HepG2 (cell line): ENCODE results near the gene CAMTA2. TPM values are rescaled to one million over a fixed set of nuclear protein-coding genes. Genes with fewer than 3 reads are reported as not detected.

Experiments used
- DMAP1 ChIP-seq: IDR thresholded peaks from 2 replicates; pipeline ENCODE4 v1.6.1; 2016
- FOXM1 ChIP-seq: sonication (generic); formaldehyde crosslinking; IDR thresholded peaks from 2 replicates; pipeline ENCODE4 v1.5.0; 2020; ENCODE audit warnings: missing genetic modification reagents
- GMEB1 ChIP-seq: sonication (generic); formaldehyde crosslinking; IDR thresholded peaks from 2 replicates; pipeline ENCODE4 v1.5.1; 2020; ENCODE audit warnings: missing genetic modification reagents, mild to moderate bottlenecking, borderline replicate concordance
- KMT2B ChIP-seq: IDR thresholded peaks from 2 replicates; pipeline ENCODE4 v1.6.1; 2016; ENCODE audit warnings: missing genetic modification reagents, missing compliant biosample characterization
- PATZ1 ChIP-seq: sonication (generic); formaldehyde crosslinking; IDR thresholded peaks from 2 replicates; pipeline ENCODE4 v1.4.0; 2020; ENCODE audit warnings: missing genetic modification reagents
- RAD51 ChIP-seq: fragments of 450-650 bp; IDR thresholded peaks from 2 replicates; pipeline ENCODE4 v1.6.1; 2016; ENCODE audit warnings: borderline replicate concordance
- RFX1 ChIP-seq: fragments of 450-650 bp; IDR thresholded peaks from 2 replicates; pipeline ENCODE4 v1.6.1; 2017
- SNAI1 ChIP-seq: sonication (generic); formaldehyde crosslinking; IDR thresholded peaks from 2 replicates; pipeline ENCODE4 v1.5.0; 2020; ENCODE audit warnings: mild to moderate bottlenecking, missing genetic modification reagents, borderline replicate concordance
- TAF15 ChIP-seq: fragments of 200-400 bp; formaldehyde crosslinking; IDR thresholded peaks from one replicate; pipeline ENCODE4 v1.6.1; 2018; ENCODE audit warnings: mild to moderate bottlenecking, low read depth, low read length; ENCODE audit not compliant: poor library complexity, severe bottlenecking
- TCF12 ChIP-seq, 2 experiments: fragments of 450-650 bp in 1 of 2; sonication (generic) in 1 of 2; formaldehyde crosslinking in 1 of 2; IDR thresholded peaks; 2 replicates each; pipeline versions ENCODE4 v1.6.1 to v1.8.0; 2017 to 2022; ENCODE audit warnings: antibody characterized with exemption in 1 of 2, mild to moderate bottlenecking in 1 of 2, missing genetic modification reagents in 1 of 2, moderate library complexity in 1 of 2
- ZBTB2 ChIP-seq: sonication (generic); formaldehyde crosslinking; IDR thresholded peaks from 2 replicates; pipeline ENCODE4 v1.8.0; 2022; ENCODE audit warnings: low read depth, missing genetic modification reagents
- ZBTB21 ChIP-seq: sonication (generic); formaldehyde crosslinking; IDR thresholded peaks from 2 replicates; pipeline ENCODE4 v1.4.0; 2020; ENCODE audit warnings: missing genetic modification reagents
- ZC3H13 ChIP-seq: sonication (generic); formaldehyde crosslinking; IDR thresholded peaks from 2 replicates; pipeline ENCODE4 v1.8.1; 2023; ENCODE audit warnings: mild to moderate bottlenecking, missing genetic modification reagents, moderate library complexity
- ZFAT ChIP-seq: sonication (generic); formaldehyde crosslinking; conservative IDR thresholded peaks from 2 replicates; pipeline ENCODE4 v1.8.1; 2023; ENCODE audit warnings: missing genetic modification reagents, inconsistent platforms
- ZFP91 ChIP-seq: sonication (generic); formaldehyde crosslinking; IDR thresholded peaks from 2 replicates; pipeline ENCODE4 v1.9.0; 2022; ENCODE audit warnings: missing genetic modification reagents, mild to moderate bottlenecking, borderline replicate concordance
- ZNF160 ChIP-seq: sonication (generic); formaldehyde crosslinking; IDR thresholded peaks from 2 replicates; pipeline ENCODE4 v1.8.0; 2022; ENCODE audit warnings: mild to moderate bottlenecking, inconsistent platforms, missing genetic modification reagents
- ZNF296 ChIP-seq: sonication (generic); formaldehyde crosslinking; conservative IDR thresholded peaks from 2 replicates; pipeline ENCODE4 v1.5.0; 2020; ENCODE audit warnings: mild to moderate bottlenecking, missing genetic modification reagents
- ZNF354B ChIP-seq: sonication (generic); formaldehyde crosslinking; IDR thresholded peaks from 2 replicates; pipeline ENCODE4 v1.8.0; 2022; ENCODE audit warnings: mild to moderate bottlenecking, missing genetic modification reagents
- ZNF7 ChIP-seq: IDR thresholded peaks from 2 replicates; pipeline ENCODE4 v1.6.1; 2016; ENCODE audit warnings: missing biosample characterization, missing genetic modification reagents
- ZSCAN31 ChIP-seq: sonication (generic); formaldehyde crosslinking; IDR thresholded peaks from 2 replicates; pipeline ENCODE4 v1.5.0; 2020; ENCODE audit warnings: low read depth, mild to moderate bottlenecking, missing genetic modification reagents
- ZSCAN5A ChIP-seq: sonication (generic); formaldehyde crosslinking; IDR thresholded peaks from 2 replicates; pipeline ENCODE4 v1.8.0; 2022; ENCODE audit warnings: mild to moderate bottlenecking, missing genetic modification reagents, borderline replicate concordance
- polyA plus RNA-seq, 8 experiments: library from polyadenylated mRNA; depleted of rRNA in 3 of 8; stranded (reverse) in 7 of 8; unstranded in 1 of 8; fragments of >200 nt; fragmentation: Illumina TruSeq in 4 of 8; extraction: Trizol in 4 of 8; gene quantifications; 2 replicates each; pipeline versions ENCODE4 v1.2.1 to v1.2.3, GENCODE V29; 2011 to 2016; ENCODE audit warnings: low read depth in 4 of 8, missing spikeins in 1 of 8, mixed read lengths in 1 of 8; ENCODE audit not compliant: insufficient read depth in 1 of 8
- total RNA-seq, 5 experiments: library from RNA; depleted of rRNA; stranded (reverse); fragments of >200 nt; fragmentation: Illumina TruSeq; extraction: Trizol; gene quantifications; 2 replicates each; pipeline ENCODE4 v1.2.3, GENCODE V29; 2016; ENCODE audit warnings: low read depth in 1 of 5

The CAMTA2 gene
- total and polyA plus RNA-seq, 2 of the 13 experiments (the other 11 are each of a cell fraction or from before 2014, with no cell fraction given), result 4.1 to 7.1 TPM

- 0 out of 2 replicates have a peak, but pooled peaks have one; percentile 44 for TF ChIP-seq ZNF354B
- no peak for TF ChIP-seq ZBTB21
- TF ChIP-seq KMT2B (CRISPR knock-in tag), result 0 out of 2 replicates have a peak, but pooled peaks have one; percentile 26
- peak; percentile 0; the same call in 1 of the 2 replicates for TF ChIP-seq GMEB1 (CRISPR knock-in tag)
- TF ChIP-seq ZSCAN5A, result peak; percentile 7; the same call in 1 of the 2 replicates
- TF ChIP-seq SNAI1 (CRISPR knock-in tag), result no peak
- TF ChIP-seq PATZ1, result no peak
- no peak; the same call in 1 of the 2 replicates for TF ChIP-seq ZFAT (CRISPR knock-in tag)
- TF ChIP-seq ZC3H13 (CRISPR knock-in tag), result no peak
- TF ChIP-seq ZBTB2, result no peak
- no peak for TF ChIP-seq ZNF296 (CRISPR knock-in tag)
- no peak for TF ChIP-seq RAD51
- TF ChIP-seq DMAP1 (CRISPR knock-in tag), result no peak
- TF ChIP-seq TAF15, result no peak
- TF ChIP-seq FOXM1 (CRISPR knock-in tag), result no peak
- TF ChIP-seq ZSCAN31, result 0 out of 2 replicates have a peak, but pooled peaks have one; percentile 21
- TF ChIP-seq ZNF160 (CRISPR knock-in tag), result no peak
- TF ChIP-seq ZFP91 (CRISPR knock-in tag), result peak; percentile 60; the same call in 1 of the 2 replicates
- no peak for TF ChIP-seq ZNF7
- TF ChIP-seq TCF12 (IDR thresholded peaks at IDR 0.05), result no peak
- no peak for TF ChIP-seq TCF12 (CRISPR knock-in tag; IDR thresholded peaks at IDR 0.05)
- TF ChIP-seq RFX1, result no peak
These were observed 492 bp upstream of the CAMTA2 start (continued) for GRCh38 chr17:4987767-4988567.
